ENCODE measurements around the gene CDRT15.
"Not testable (repeated sequence)": the region's sequence is repeated elsewhere in the genome, so short reads cannot be mapped to it uniquely, and the experiment has no call there.

Gene CDRT15

GRCh38 chr17:14206891-14207290 is 29.8 kb downstream of the CDRT15 start:
- no peak for DNase-seq

- DNase-seq, result no peak
Observed at GRCh38 chr17:14205992-14206461, 30.6 kb downstream of the CDRT15 start.

GRCh38 chr17:14205380-14205779 is 31.3 kb downstream of the CDRT15 start:
- no peak for DNase-seq

DNA sequence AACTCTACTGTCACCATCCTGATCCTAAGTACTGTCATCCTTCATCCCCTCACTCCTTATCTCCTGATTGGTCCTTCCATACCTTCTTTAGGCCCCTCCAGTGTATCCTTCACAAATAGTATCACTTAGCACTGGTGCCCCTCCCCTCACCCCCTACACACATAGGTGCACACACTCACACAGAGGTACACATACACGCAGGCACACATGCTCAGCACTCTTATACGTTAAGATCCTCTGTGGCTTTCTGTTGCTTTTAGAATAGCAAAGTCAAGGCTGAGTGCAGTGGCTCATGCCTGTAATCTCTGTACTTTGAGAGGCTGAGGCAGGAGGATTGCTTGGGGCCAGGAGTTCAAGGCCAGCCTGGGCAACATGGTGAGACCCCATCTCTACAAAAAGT is 32.1 kb downstream of the CDRT15 start:
- no peak for DNase-seq

DNA sequence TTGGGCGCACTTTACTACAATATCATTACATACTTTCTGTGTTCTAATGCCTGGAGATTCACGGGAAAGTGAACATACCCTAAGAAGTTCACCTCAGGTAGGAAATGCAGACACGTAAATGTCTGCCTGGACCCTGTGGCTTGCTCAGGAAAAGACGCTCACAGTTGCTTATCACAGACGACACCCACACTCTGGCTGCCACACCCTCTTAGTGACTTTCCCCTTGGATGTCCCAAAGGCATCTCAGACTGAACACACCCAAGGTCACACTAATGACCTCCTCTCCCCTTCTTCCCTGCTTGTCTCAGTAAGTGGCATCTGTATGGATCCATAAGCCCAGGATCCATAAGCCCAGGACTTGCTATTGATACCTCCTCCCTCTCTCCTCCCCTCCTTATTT is 32.6 kb downstream of the CDRT15 start:
- no peak for DNase-seq

DNA sequence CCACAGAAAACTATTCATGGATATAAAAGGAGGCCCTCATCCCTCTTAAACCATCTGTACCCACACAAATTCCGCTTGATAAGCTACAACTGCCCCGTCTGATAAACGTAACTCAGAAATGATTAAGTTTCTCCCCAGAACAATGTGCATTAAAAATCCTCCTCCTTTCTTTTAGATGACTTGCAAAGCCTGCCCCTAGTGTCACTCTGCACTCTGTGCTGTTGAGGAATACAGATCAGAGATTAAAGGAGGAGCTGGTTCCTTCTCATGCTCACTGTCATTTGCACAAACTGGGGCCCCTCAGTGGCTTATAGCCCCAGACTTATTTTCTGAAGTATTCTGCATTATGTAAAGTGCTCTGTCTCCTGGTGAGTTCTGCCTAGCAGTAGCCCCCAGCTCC is 33.3 kb downstream of the CDRT15 start:
- DNase-seq, result no peak

DNA sequence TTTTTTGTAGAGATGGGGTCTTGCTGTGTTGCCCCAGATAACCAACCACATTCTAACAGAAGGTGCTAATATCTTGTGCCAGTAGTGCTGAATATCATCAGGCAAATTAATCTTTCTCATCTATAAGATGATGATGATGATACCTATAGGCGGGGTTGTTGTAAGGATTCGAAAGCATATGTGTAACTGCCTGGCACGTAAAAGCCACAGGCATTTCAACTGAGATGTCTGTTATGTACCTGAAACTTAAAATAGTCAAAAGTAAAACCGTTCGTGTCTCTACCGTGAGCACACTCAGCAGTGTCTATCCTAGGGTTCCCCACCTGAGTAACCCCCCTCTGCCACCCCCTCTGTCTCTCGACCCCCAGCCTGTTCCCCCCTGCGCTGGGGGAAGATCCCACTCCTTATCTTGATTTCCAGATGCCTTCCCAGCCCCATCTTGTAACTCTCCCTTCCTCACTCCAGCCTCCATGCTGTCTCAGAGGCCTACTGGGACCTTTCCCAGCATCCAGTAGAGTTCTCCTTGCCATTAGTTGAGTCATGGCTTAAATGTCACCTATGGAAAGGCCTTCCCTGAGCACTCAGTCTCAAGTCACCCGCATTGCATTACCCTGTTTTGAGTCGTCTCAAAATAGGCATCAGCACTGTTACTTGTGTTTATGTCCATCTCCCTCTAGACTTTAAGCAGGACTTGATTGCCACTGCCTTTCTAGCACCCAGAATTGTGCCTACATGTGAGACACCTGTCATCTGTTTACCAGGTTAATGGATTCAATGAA is 34.1 kb downstream of the CDRT15 start:
- no peak for DNase-seq

DNA sequence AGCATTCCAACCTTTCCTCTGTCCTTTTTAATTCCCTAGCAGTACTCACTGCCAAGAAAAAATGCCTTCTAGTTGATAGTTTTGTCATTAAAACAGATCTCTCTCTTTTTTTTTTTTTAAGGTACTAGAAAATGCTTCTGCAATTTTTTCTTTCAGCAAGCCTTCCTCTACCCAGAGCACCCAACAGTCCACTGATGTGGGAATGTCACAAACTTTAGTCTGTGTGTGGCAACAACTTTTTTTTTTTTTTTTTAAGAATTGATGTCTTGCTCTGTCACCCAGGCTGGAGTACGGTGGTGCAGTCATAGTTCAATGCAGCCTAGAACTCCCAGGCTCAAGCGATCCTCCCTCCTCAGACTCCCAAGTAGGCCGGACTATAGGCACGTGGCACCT is 34.7 kb downstream of the CDRT15 start:
- DNase-seq, result no peak

GRCh38 chr17:14201021-14201987 is 35.4 kb downstream of the CDRT15 start:
- DNase-seq, result no peak

DNA sequence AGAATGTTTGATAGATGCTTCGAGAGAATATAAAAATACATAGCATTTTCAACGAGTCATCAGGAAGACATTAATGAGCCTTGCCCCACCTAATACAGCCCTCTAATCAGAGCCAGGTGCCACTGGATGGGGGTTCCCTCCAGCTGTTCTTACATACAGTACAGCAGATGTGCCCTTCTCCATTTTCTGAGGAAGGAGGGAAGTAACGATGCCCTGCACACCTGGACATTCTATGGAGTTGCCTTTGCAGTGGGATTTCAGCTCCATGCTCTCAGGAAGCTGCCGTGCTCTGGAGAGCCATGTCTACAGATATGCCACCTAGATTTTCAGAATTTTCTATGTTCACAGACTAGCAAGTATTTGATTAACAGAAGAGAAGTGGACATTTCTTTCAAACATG is 36.3 kb downstream of the CDRT15 start:
- no peak for DNase-seq

- DNase-seq, result no peak
Observed at GRCh38 chr17:14199601-14200000, 37.1 kb downstream of the CDRT15 start.

GRCh38 chr17:14198575-14198974 is 38.1 kb downstream of the CDRT15 start:
- no peak for DNase-seq

DNA sequence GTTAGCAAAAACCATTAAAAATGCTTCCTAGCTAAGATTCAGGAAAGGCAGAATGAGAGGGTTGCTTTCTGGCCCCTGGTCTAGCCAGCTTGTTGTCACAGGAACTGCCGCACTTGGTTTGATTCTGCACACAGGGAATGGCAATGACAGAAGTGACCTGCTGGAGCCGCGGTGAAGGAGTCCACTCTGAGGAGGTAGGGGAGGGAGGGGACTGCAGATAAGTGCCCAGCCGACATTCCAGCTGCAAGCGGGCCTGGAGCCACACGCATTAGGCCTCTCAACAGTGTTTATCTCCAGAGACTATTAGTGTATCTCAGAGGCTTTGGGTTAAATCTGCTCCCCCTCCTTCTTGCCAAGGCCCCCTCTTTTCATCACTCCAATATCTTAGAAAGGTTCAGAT is 38.6 kb downstream of the CDRT15 start:
- no peak for DNase-seq

DNA sequence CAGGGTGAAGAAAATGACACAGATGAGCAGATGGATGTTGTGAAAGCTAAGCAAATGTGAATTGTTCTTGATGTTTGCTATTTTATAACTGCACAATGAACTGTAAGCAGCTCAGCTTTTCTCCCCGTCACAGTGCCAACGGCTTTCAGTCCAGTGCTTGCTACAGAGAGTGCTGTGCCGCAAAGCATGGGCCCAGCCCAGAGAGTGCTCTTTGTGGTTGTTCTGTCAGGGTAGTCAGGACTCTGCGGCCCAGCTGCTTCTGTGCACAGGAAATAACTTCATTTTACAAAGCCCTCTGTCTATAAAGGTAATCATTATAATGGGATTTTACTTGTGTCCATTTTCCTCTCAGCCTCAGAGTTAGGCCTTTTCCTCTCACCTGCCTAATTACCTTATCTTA is 39.1 kb downstream of the CDRT15 start:
- DNase-seq, result no peak

DNA sequence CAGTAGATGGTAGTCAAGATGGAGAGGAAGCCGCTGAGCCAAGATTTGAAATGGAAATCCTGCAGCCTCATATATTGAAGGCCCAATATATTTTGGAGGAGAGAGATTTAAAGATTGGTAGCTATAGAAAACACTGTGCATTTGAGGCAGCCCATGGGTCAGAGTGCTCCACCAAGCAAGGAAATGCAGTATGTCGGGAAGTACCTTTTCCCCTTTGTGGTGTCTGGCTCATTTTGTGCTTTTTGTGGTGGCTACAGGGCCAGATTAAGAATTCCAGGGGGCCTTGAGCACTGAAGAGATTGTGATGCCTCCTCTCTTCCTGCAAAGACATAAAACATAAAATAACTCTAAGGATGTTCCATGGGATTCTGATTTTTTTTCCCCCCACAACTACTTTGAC is 39.6 kb downstream of the CDRT15 start:
- DNase-seq, result no peak

GRCh38 chr17:14196377-14196997 is 40.2 kb downstream of the CDRT15 start:
- no peak for DNase-seq

DNA sequence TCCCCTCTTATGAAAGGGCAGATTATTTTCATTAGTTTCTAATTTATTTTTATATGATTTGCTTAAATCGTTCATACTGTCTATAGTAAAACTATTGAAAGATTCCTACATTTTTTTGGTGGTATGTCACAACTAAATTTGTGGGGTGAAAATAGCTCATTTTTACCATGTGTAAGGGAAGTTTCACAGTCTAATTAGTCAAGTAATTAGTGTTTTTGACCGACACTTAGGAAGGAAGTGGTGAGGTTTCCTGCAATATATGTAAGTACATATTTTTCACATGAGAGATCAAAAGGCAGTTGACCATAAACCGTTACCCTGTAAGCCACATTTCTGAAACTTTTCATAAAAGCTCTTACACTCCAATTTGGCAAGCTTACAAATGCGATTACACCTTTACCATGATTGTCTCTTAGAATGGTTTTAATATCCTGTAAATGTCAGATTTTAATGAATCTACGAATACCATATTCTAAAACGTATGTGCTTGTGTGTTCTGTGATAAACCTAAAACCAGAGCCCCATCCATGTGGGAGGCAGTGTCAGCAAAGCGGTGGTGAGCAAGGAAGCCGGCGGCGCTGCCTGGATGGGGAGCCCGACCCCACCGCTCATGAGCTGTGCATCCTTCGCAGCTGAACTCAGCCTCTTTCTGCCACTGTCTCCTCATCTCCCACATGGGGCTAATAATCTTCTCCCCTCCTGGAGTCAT is 43.9 kb downstream of the CDRT15 start:
- not testable (repeated sequence) for DNase-seq

GRCh38 chr17:14192039-14192438 is 44.6 kb downstream of the CDRT15 start:
- not testable (repeated sequence) for DNase-seq

GRCh38 chr17:14191469-14191868 is 45.2 kb downstream of the CDRT15 start:
- DNase-seq, result not testable (repeated sequence)

GRCh38 chr17:14190774-14191173 is 45.9 kb downstream of the CDRT15 start:
- not testable (repeated sequence) for DNase-seq

- DNase-seq, result not testable (repeated sequence)
Observed at GRCh38 chr17:14186443-14186842, 50.2 kb downstream of the CDRT15 start.

Measured in NCI-H446 (cell line).